OCI-M2 (cell line): Measurements from ENCODE around the gene FAAP100.
"Not testable (repeated sequence)": the region's sequence is repeated elsewhere in the genome, so short reads cannot be mapped to it uniquely, and the experiment has no call there.

Experiments used
- DNase-seq: peaks from one replicate; lab custom pipeline; 2025; ENCODE audit not compliant: unreplicated experiment; lab: John Stamatoyannopoulos, UW

The FAAP100 gene

GRCh38 chr17:81539961-81540675, 12.0 kb downstream of the FAAP100 start:
- no peak for DNase-seq

GRCh38 chr17:81539571-81539900, 12.6 kb downstream of the FAAP100 start:
- no peak for DNase-seq

GRCh38 chr17:81538651-81539570, 13.2 kb downstream of the FAAP100 start:
- no peak for DNase-seq

- DNase-seq = no peak
These were observed 14.1 kb downstream of the FAAP100 start for GRCh38 chr17:81537856-81538555.

GRCh38 chr17:81537343-81537855, 14.8 kb downstream of the FAAP100 start:
- DNase-seq = no peak

- DNase-seq = no peak
These were observed 15.6 kb downstream of the FAAP100 start for GRCh38 chr17:81536299-81537290.

GRCh38 chr17:81535480-81536298, 16.5 kb downstream of the FAAP100 start:
- no peak for DNase-seq

- DNase-seq = no peak
These were observed 17.2 kb downstream of the FAAP100 start for GRCh38 chr17:81535007-81535328.

GRCh38 chr17:81534157-81535006, 17.8 kb downstream of the FAAP100 start:
- DNase-seq = no peak

- DNase-seq = no peak
These were observed 18.6 kb downstream of the FAAP100 start for GRCh38 chr17:81533339-81534141.

- no peak for DNase-seq
These were observed 19.5 kb downstream of the FAAP100 start for GRCh38 chr17:81532490-81533287.

- DNase-seq = not testable (repeated sequence)
These were observed 20.2 kb downstream of the FAAP100 start for GRCh38 chr17:81531998-81532404.

- DNase-seq = not testable (repeated sequence)
These were observed 21.1 kb downstream of the FAAP100 start for GRCh38 chr17:81531013-81531412.

- no peak for DNase-seq
These were observed 22.7 kb downstream of the FAAP100 start for GRCh38 chr17:81529437-81529803.

- no peak for DNase-seq
These were observed 23.3 kb downstream of the FAAP100 start for GRCh38 chr17:81528651-81529436.

GRCh38 chr17:81528384-81528650, 23.8 kb downstream of the FAAP100 start:
- DNase-seq = no peak
